T-cell (primary cell): ENCODE measurements around the gene CDNF. TPM values are rescaled to one million over a fixed set of nuclear protein-coding genes. Genes with fewer than 3 reads are reported as not detected.
A peak's percentile ranks its signal among the peaks of the same experiment; 100 is the strongest.

Source experiments
- ATAC-seq, 4 experiments: fragments of 200-7000 bp in 3 of 4; fragments of 150-1000 bp in 1 of 4; cut with Tn5 transposase; replicated peaks in 1 of 4; 1 replicate in 3 of 4; 2 replicates in 1 of 4; pipeline ENCODE4 v1.10.0; 2021; ENCODE audit warnings: moderate library complexity in 3 of 4, mild to moderate bottlenecking in 2 of 4, moderate number of reproducible peaks in 1 of 4
- CTCF ChIA-PET, 2 donors: fragments of 300-600 bp; sonication (Branson Sonifier 250); formaldehyde crosslinking; loops; one replicate each; lab custom pipeline; 2022; ENCODE audit warnings: antibody characterized with exemption in 2 of 2; lab: Charles Lee
- POLR2A ChIA-PET, 2 donors: fragments of 300-600 bp; sonication (Branson Sonifier 250); formaldehyde crosslinking; loops; one replicate each; lab custom pipeline; 2022; ENCODE audit warnings: antibody characterized with exemption in 2 of 2; lab: Charles Lee
- DNase-seq, 35 experiments: peaks; one replicate each; pipeline versions ENCODE4 v3.0.0 to v3.0.0-alpha.2; 2013 to 2023
- H3K27ac ChIP-seq: one replicate; pipeline ENCODE4 v1.5.1; 2013; ENCODE audit warnings: low read length
- H3K27me3 ChIP-seq, 2 experiments: replicated peaks in 1 of 2; 1 replicate in 1 of 2; 2 replicates in 1 of 2; pipeline versions ENCODE4 v1.6.1 to v1.7.0; 2013; ENCODE audit warnings: low read length in 1 of 2, mixed read lengths in 1 of 2; ENCODE audit not compliant: control insufficient read depth in 2 of 2, insufficient read depth in 2 of 2; ENCODE audit errors: extremely low read depth in 1 of 2
- H3K36me3 ChIP-seq, 2 donors: 1 replicate in 1 of 2; 2 replicates in 1 of 2; pipeline versions ENCODE4 v1.6.1 to v1.7.0; 2013; ENCODE audit warnings: low read length in 1 of 2; ENCODE audit not compliant: control insufficient read depth in 2 of 2, insufficient read depth in 1 of 2; ENCODE audit errors: extremely low read depth in 1 of 2
- H3K4me1 ChIP-seq, 2 experiments: 1 replicate in 1 of 2; 2 replicates in 1 of 2; pipeline versions ENCODE4 v1.6.1 to v1.7.0; 2013; ENCODE audit warnings: low read length in 2 of 2, mixed read lengths in 1 of 2; ENCODE audit not compliant: insufficient read depth in 2 of 2, control insufficient read depth in 1 of 2; ENCODE audit errors: extremely low read depth in 1 of 2
- H3K4me3 ChIP-seq, 2 donors: 1 replicate in 1 of 2; 2 replicates in 1 of 2; pipeline versions ENCODE4 v1.5.1 to v1.7.0; 2013; ENCODE audit warnings: mild to moderate bottlenecking in 2 of 2, low read length in 1 of 2, moderate library complexity in 1 of 2; ENCODE audit not compliant: control insufficient read depth in 1 of 2; ENCODE audit errors: extremely low read depth in 1 of 2
- H3K9me3 ChIP-seq: 2 replicates; pipeline ENCODE4 v1.7.0; 2013
- H3K27ac Mint-ChIP-seq, 2 donors: one replicate each; pipeline ENCODE4 v1.8.0; 2020 to 2021; ENCODE audit warnings: mild to moderate bottlenecking in 2 of 2, mixed read lengths in 2 of 2
- H3K27me3 Mint-ChIP-seq, 2 donors: one replicate each; pipeline ENCODE4 v1.8.0; 2021 to 2022; ENCODE audit warnings: mixed read lengths in 2 of 2
- H3K36me3 Mint-ChIP-seq: one replicate; pipeline ENCODE4 v1.8.0; 2021; ENCODE audit warnings: mixed read lengths
- H3K4me1 Mint-ChIP-seq, 3 donors: one replicate each; pipeline ENCODE4 v1.8.0; 2020 to 2022; ENCODE audit warnings: mixed read lengths in 3 of 3, mild to moderate bottlenecking in 1 of 3
- H3K4me3 Mint-ChIP-seq, 3 donors: one replicate each; pipeline ENCODE4 v1.8.0; 2020 to 2022; ENCODE audit warnings: mild to moderate bottlenecking in 3 of 3, mixed read lengths in 3 of 3, moderate library complexity in 3 of 3
- H3K9me3 Mint-ChIP-seq, 3 donors: one replicate each; pipeline ENCODE4 v1.8.0; 2020 to 2022; ENCODE audit warnings: mixed read lengths in 3 of 3
- WGBS: methylation state at CpG from one replicate; pipeline ENCODE4 v1.1.5; 2013; ENCODE audit warnings: missing lambda C conversion rate; ENCODE audit not compliant: insufficient coverage; 5-methylcytosine and 5-hydroxymethylcytosine counted together
- total RNA-seq, 35 experiments: library from RNA in 6 of 35; stranded (reverse) in 6 of 35; fragments of 120-200 nt in 1 of 35; gene quantifications; one replicate each; pipeline versions ENCODE4 v1.2.1 to v1.2.4 and lab custom pipeline; 2013 to 2026

The CDNF gene
- total RNA-seq, 5 donors from 2014 or later (not counting 1 experiment from before 2014, with no cell fraction given): 1.5 to 4.0 (median 2.5) TPM

GRCh38 chr10:14800397-14800796 lies 37.4 kb downstream of the CDNF start:
- H3K27ac Mint-ChIP-seq: no peak overlapping the region
- no peak overlapping the region for H3K4me3 ChIP-seq
- no peaks in the 10 kb centered on the region for H3K36me3 Mint-ChIP-seq
- no peak for ATAC-seq
- H3K36me3 ChIP-seq: no peaks in the 10 kb centered on the region
- H3K27ac ChIP-seq: no peak overlapping the region
- no peak for DNase-seq
- WGBS: no CpG with 5 or more reads among the region's 1 CpG
- no peaks in the 10 kb centered on the region for H3K27me3 Mint-ChIP-seq
- H3K4me1 ChIP-seq: no peaks in the 10 kb centered on the region
- H3K4me1 Mint-ChIP-seq: peaks cover 0 to 3% (median 0%) of the 10 kb centered on the region in 3 donors
- no peaks in the 10 kb centered on the region for H3K9me3 ChIP-seq
- H3K9me3 Mint-ChIP-seq: no peaks in the 10 kb centered on the region
- no peaks in the 10 kb centered on the region for H3K27me3 ChIP-seq
- ChIA-PET POLR2A (no interaction called here), CTCF (no interaction called here)
- no peak overlapping the region for H3K4me3 Mint-ChIP-seq

- H3K36me3 Mint-ChIP-seq: no peaks in the 10 kb centered on the region
Observed at GRCh38 chr10:14798636-14799035, 39.2 kb downstream of the CDNF start.

GRCh38 chr10:14787938-14788337 lies 49.9 kb downstream of the CDNF start:
- no peak for DNase-seq
- no peak for ATAC-seq
- ChIA-PET CTCF (interaction anchor here in 1 of 2 donors (0.7 kb wide), 1 partner anchor 103 kb away, joined by 3 read pairs; no protein-coding TSS in a partner anchor), POLR2A (interaction anchor here (0.5 to 0.6 kb wide), 2 partner anchors 87 to 283 kb away, joined by 5 to 9 read pairs; no protein-coding TSS in a partner anchor)
- 100% methylated on average over 2 of the region's 5 CpGs for WGBS
- H3K27me3 Mint-ChIP-seq: peaks cover 0 to 2% of the 10 kb centered on the region in 2 donors
- Histone ChIP-seq H3K4me3 (no peak overlapping the region), H3K9me3 (no peaks in the 10 kb centered on the region), H3K27ac (no peak overlapping the region), H3K36me3 (no peaks in the 10 kb centered on the region), H3K4me1 (no peaks in the 10 kb centered on the region), H3K27me3 (peaks cover 0 to 3% of the 10 kb centered on the region in 2 experiments)
- H3K4me1 Mint-ChIP-seq: peaks cover 0 to under 1% (median under 1%) of the 10 kb centered on the region in 3 donors
- no peak overlapping the region for H3K4me3 Mint-ChIP-seq
- H3K9me3 Mint-ChIP-seq: peaks cover 0 to 7% (median 0%) of the 10 kb centered on the region in 3 donors
- no peak overlapping the region for H3K27ac Mint-ChIP-seq
- H3K36me3 Mint-ChIP-seq: no peaks in the 10 kb centered on the region

More at GRCh38 chr10:14798636-14799035, 39.2 kb downstream of the CDNF start:
- no peaks in the 10 kb centered on the region for H3K9me3 ChIP-seq
- ChIA-PET CTCF (no interaction called here), POLR2A (interaction anchor here in 1 of 2 donors (0.7 kb wide), 1 partner anchor 30 kb away, joined by 3 read pairs; no protein-coding TSS in a partner anchor)
- H3K27me3 ChIP-seq: no peaks in the 10 kb centered on the region
- H3K36me3 ChIP-seq: no peaks in the 10 kb centered on the region
- H3K27ac ChIP-seq: no peak overlapping the region
- H3K9me3 Mint-ChIP-seq: no peaks in the 10 kb centered on the region
- H3K4me1 ChIP-seq: no peaks in the 10 kb centered on the region
- no peak overlapping the region for H3K4me3 Mint-ChIP-seq
- peaks cover 0 to 3% (median 0%) of the 10 kb centered on the region in 3 donors for H3K4me1 Mint-ChIP-seq
- H3K27me3 Mint-ChIP-seq: no peaks in the 10 kb centered on the region
- no peak overlapping the region for H3K4me3 ChIP-seq
- H3K27ac Mint-ChIP-seq: no peak overlapping the region
- ATAC-seq (no peak), DNase-seq (no peak)
- whole genome bisulfite sequencing: no CpG with 5 or more reads among the region's 5 CpGs

GRCh38 chr10:14784459-14785055 lies 53.3 kb downstream of the CDNF start:
- H3K4me3 ChIP-seq: no peak overlapping the region
- no peak overlapping the region for H3K27ac ChIP-seq
- peaks cover 0 to 3% of the 10 kb centered on the region in 2 experiments for H3K4me1 ChIP-seq
- no peaks in the 10 kb centered on the region for H3K36me3 Mint-ChIP-seq
- H3K27ac Mint-ChIP-seq: no peak overlapping the region
- H3K9me3 ChIP-seq: no peaks in the 10 kb centered on the region
- H3K9me3 Mint-ChIP-seq: peaks cover 0 to 7% (median 0%) of the 10 kb centered on the region in 3 donors
- WGBS: 100% methylated on average over 1 of the region's 5 CpGs
- ChIA-PET POLR2A (interaction anchor here in 1 of 2 donors (0.6 kb wide), 1 partner anchor 38 kb away, joined by 8 read pairs; no protein-coding TSS in a partner anchor), CTCF (no interaction called here)
- ATAC-seq (no peak), DNase-seq (no peak)
- no peak overlapping the region for H3K4me3 Mint-ChIP-seq
- no peaks in the 10 kb centered on the region for H3K36me3 ChIP-seq
- H3K27me3 ChIP-seq: peaks cover 0 to 3% of the 10 kb centered on the region in 2 experiments
- no peaks in the 10 kb centered on the region for H3K27me3 Mint-ChIP-seq
- peaks cover 4 to 7% (median 5%) of the 10 kb centered on the region in 3 donors for H3K4me1 Mint-ChIP-seq

- Histone ChIP-seq H3K36me3 (no peaks in the 10 kb centered on the region), H3K9me3 (no peaks in the 10 kb centered on the region), H3K4me1 (peaks cover 0 to 3% of the 10 kb centered on the region in 2 experiments), H3K27me3 (peaks cover 0 to 3% of the 10 kb centered on the region in 2 experiments), H3K4me3 (no peak overlapping the region), H3K27ac (no peak overlapping the region)
- ChIA-PET CTCF (interaction anchor here (0.6 kb wide), 3 partner anchors 27 to 257 kb away, joined by 3 to 5 read pairs (median 4); no protein-coding TSS in a partner anchor), POLR2A (no interaction called here)
- peak in 1 of 35 experiments; percentile 3 for DNase-seq
- peak overlapping the region; percentile 47 to 73 for H3K27ac Mint-ChIP-seq
- peaks cover 4 to 7% (median 5%) of the 10 kb centered on the region in 3 donors for H3K4me1 Mint-ChIP-seq
- WGBS: no CpG with 5 or more reads among the region's 9 CpGs
- H3K9me3 Mint-ChIP-seq: peaks cover 0 to 7% (median 0%) of the 10 kb centered on the region in 3 donors
- no peaks in the 10 kb centered on the region for H3K27me3 Mint-ChIP-seq
- H3K4me3 Mint-ChIP-seq: no peak overlapping the region
- ATAC-seq: peak in 3 of 4 experiments; percentile 34 to 47 (median 42)
- no peaks in the 10 kb centered on the region for H3K36me3 Mint-ChIP-seq
Observed at GRCh38 chr10:14782691-14783363, 55.0 kb downstream of the CDNF start.

GRCh38 chr10:14781763-14782162 lies 56.1 kb downstream of the CDNF start:
- POLR2A ChIA-PET: no interaction called here
- H3K4me3 ChIP-seq: no peak overlapping the region
- H3K9me3 Mint-ChIP-seq: peaks cover 0 to 7% (median 0%) of the 10 kb centered on the region in 3 donors
- WGBS: 80% methylated on average over 7 of the region's 7 CpGs
- no peak overlapping the region for H3K4me3 Mint-ChIP-seq
- no peak overlapping the region for H3K27ac ChIP-seq
- peaks cover 4 to 7% (median 5%) of the 10 kb centered on the region in 3 donors for H3K4me1 Mint-ChIP-seq
- DNase-seq (no peak), ATAC-seq (no peak)
- no peaks in the 10 kb centered on the region for H3K27me3 Mint-ChIP-seq
- no peaks in the 10 kb centered on the region for H3K36me3 Mint-ChIP-seq
- no peaks in the 10 kb centered on the region for H3K9me3 ChIP-seq
- no peak overlapping the region for H3K27ac Mint-ChIP-seq
- peaks cover 0 to 3% of the 10 kb centered on the region in 2 experiments for H3K4me1 ChIP-seq
- no peaks in the 10 kb centered on the region for H3K36me3 ChIP-seq
- CTCF ChIA-PET: interaction anchor here in 1 of 2 donors (0.6 kb wide), 1 partner anchor 26 kb away, joined by 4 read pairs; no protein-coding TSS in a partner anchor
- peaks cover 0 to 3% of the 10 kb centered on the region in 2 experiments for H3K27me3 ChIP-seq
